RCC 7860 (cell line): ENCODE measurements around the gene NXNL2.

ENCODE experiments used
- DNase-seq: peaks from one replicate; pipeline ENCODE4 v3.0.0-alpha.2; 2015; ENCODE audit warnings: low spot score
- FAIRE-seq: peaks from 2 replicates; lab custom pipeline; 2012; peaks lifted over from hg19 to GRCh38; lab: Jason Lieb, UNC

The NXNL2 gene

GRCh38 chr9:88531920-88532698 is 2.9 kb upstream of the NXNL2 start:
- FAIRE-seq (peak; percentile 76), DNase-seq (peak; percentile 83)

GRCh38 chr9:88533951-88534455 is 975 bp upstream of the NXNL2 start:
- peak; percentile 60 for FAIRE-seq
- DNase-seq, result peak; percentile 92

GRCh38 chr9:88535226-88536022 is 446 bp downstream of the NXNL2 start:
- no peak for DNase-seq

GRCh38 chr9:88536023-88536324 is 996 bp downstream of the NXNL2 start:
- DNase-seq, result peak; percentile 71
- no peak for FAIRE-seq

More at GRCh38 chr9:88535226-88536022, 446 bp downstream of the NXNL2 start:
- FAIRE-seq, result no peak

- DNase-seq, result peak; percentile 53
- FAIRE-seq, result no peak
These were observed 2.2 kb downstream of the NXNL2 start for GRCh38 chr9:88536951-88537760.

GRCh38 chr9:88537761-88538091 is 2.7 kb downstream of the NXNL2 start:
- DNase-seq (peak; percentile 100), FAIRE-seq (peak; percentile 99)

GRCh38 chr9:88538311-88539085 is 3.5 kb downstream of the NXNL2 start:
- peak; percentile 54 for DNase-seq

GRCh38 chr9:88539246-88539645 is 4.3 kb downstream of the NXNL2 start:
- no peak for DNase-seq
- no peak for FAIRE-seq

More at GRCh38 chr9:88538311-88539085, 3.5 kb downstream of the NXNL2 start:
- FAIRE-seq, result peak; percentile 76

- FAIRE-seq, result no peak
- DNase-seq, result no peak
These were observed 5.3 kb downstream of the NXNL2 start for GRCh38 chr9:88540251-88540763.

GRCh38 chr9:88544245-88544644 is 9.3 kb downstream of the NXNL2 start:
- DNase-seq (no peak), FAIRE-seq (no peak)

- no peak for FAIRE-seq
These were observed 16.7 kb downstream of the NXNL2 start for GRCh38 chr9:88551546-88552137.

GRCh38 chr9:88553350-88553749 is 18.4 kb downstream of the NXNL2 start:
- DNase-seq, result no peak

More at GRCh38 chr9:88551546-88552137, 16.7 kb downstream of the NXNL2 start:
- no peak for DNase-seq

GRCh38 chr9:88555268-88555980 is 20.4 kb downstream of the NXNL2 start:
- DNase-seq (no peak), FAIRE-seq (no peak)

More at GRCh38 chr9:88553350-88553749, 18.4 kb downstream of the NXNL2 start:
- no peak for FAIRE-seq

- FAIRE-seq, result no peak
- no peak for DNase-seq
These were observed 24.7 kb downstream of the NXNL2 start for GRCh38 chr9:88559661-88560060.

- FAIRE-seq (no peak), DNase-seq (no peak)
These were observed 32.9 kb downstream of the NXNL2 start for GRCh38 chr9:88567870-88568269.

- no peak for DNase-seq
- FAIRE-seq, result no peak
These were observed 36.4 kb downstream of the NXNL2 start for GRCh38 chr9:88571419-88571818.

- FAIRE-seq, result no peak
- no peak for DNase-seq
These were observed 37.7 kb downstream of the NXNL2 start for GRCh38 chr9:88572684-88573083.

- DNase-seq, result no peak
- no peak for FAIRE-seq
These were observed 40.0 kb downstream of the NXNL2 start for GRCh38 chr9:88574953-88575352.
